ENCODE measurements around the gene CASP6. TPM values are rescaled to one million over a fixed set of nuclear protein-coding genes. Genes with fewer than 3 reads are reported as not detected.
"Not testable (repeated sequence)": the region's sequence is repeated elsewhere in the genome, so short reads cannot be mapped to it uniquely, and the experiment has no call there.

The CASP6 gene
- total RNA-seq, 1 donor from 2014 or later = 22.5 TPM

GRCh38 chr4:109690690-109691410 lies 12.4 kb downstream of the CASP6 start:
- Histone ChIP-seq H3K4me1 (no peaks in the 10 kb centered on the region), H3K27me3 (ENCODE audit: low read depth) (no peaks in the 10 kb centered on the region), H3K27ac (no peak overlapping the region), H3K36me3 (peaks cover 80% of the 10 kb centered on the region), H3K9me3 (no peaks in the 10 kb centered on the region), H3K4me3 (no peak overlapping the region)
- DNase-seq = no peak
- intact Hi-C loops (cut with DNase I) = no loop called here
- TF ChIP-seq CTCF (IDR thresholded peaks at IDR 0.05) = no peak
- no peak for ATAC-seq

- H3K27me3 ChIP-seq (ENCODE audit: low read depth) = no peaks in the 10 kb centered on the region
- no peak overlapping the region for H3K27ac ChIP-seq
- no peak overlapping the region for H3K4me3 ChIP-seq
- H3K9me3 ChIP-seq = no peaks in the 10 kb centered on the region
- intact Hi-C loops (cut with DNase I) = no loop called here
- peaks cover 46% of the 10 kb centered on the region for H3K36me3 ChIP-seq
- no peaks in the 10 kb centered on the region for H3K4me1 ChIP-seq
- DNase-seq = no peak
- no peak for TF ChIP-seq CTCF (IDR thresholded peaks at IDR 0.05)
- no peak for ATAC-seq
Observed at GRCh38 chr4:109684727-109685126, 18.5 kb downstream of the CASP6 start.

- DNase-seq = no peak
- no peak for TF ChIP-seq CTCF (IDR thresholded peaks at IDR 0.05)
- intact Hi-C loops (cut with DNase I) = no loop called here
- H3K27me3 ChIP-seq (ENCODE audit: low read depth) = no peaks in the 10 kb centered on the region
- no peak for ATAC-seq
- H3K4me3 ChIP-seq = no peak overlapping the region
- no peaks in the 10 kb centered on the region for H3K9me3 ChIP-seq
- no peaks in the 10 kb centered on the region for H3K4me1 ChIP-seq
- peaks cover 37% of the 10 kb centered on the region for H3K36me3 ChIP-seq
- H3K27ac ChIP-seq = no peak overlapping the region
Observed at GRCh38 chr4:109683621-109684253, 19.5 kb downstream of the CASP6 start.

GRCh38 chr4:109682875-109683274 lies 20.4 kb downstream of the CASP6 start:
- no peak overlapping the region for H3K4me3 ChIP-seq
- peaks cover 30% of the 10 kb centered on the region for H3K36me3 ChIP-seq
- no peaks in the 10 kb centered on the region for H3K27me3 ChIP-seq (ENCODE audit: low read depth)
- DNase-seq (no peak), ATAC-seq (no peak)
- H3K4me1 ChIP-seq = no peaks in the 10 kb centered on the region
- H3K27ac ChIP-seq = no peak overlapping the region
- no peaks in the 10 kb centered on the region for H3K9me3 ChIP-seq
- no peak for TF ChIP-seq CTCF (IDR thresholded peaks at IDR 0.05)
- intact Hi-C loops (cut with DNase I) = no loop called here

- H3K9me3 ChIP-seq; H3K36me3 ChIP-seq; H3K4me3 ChIP-seq; H3K27me3 ChIP-seq (ENCODE audit: low read depth); H3K27ac ChIP-seq; DNase-seq; H3K4me1 ChIP-seq; ATAC-seq; intact Hi-C loops (cut with DNase I): not testable (repeated sequence)
Observed at GRCh38 chr4:109678925-109679324, 24.3 kb downstream of the CASP6 start.

GRCh38 chr4:109678472-109678871 lies 24.8 kb downstream of the CASP6 start:
- H3K9me3 ChIP-seq; H3K4me1 ChIP-seq; intact Hi-C loops (cut with DNase I); DNase-seq; ATAC-seq; H3K27me3 ChIP-seq (ENCODE audit: low read depth); H3K36me3 ChIP-seq; H3K27ac ChIP-seq; H3K4me3 ChIP-seq: not testable (repeated sequence)

Measured in lower lobe of right lung (tissue), 2 donors.